Mesodermal cell (in vitro differentiated cells): ENCODE measurements around the gene RAB19. TPM values are rescaled to one million over a fixed set of nuclear protein-coding genes. Genes with fewer than 3 reads are reported as not detected.

ENCODE experiments used
- H3K27ac ChIP-seq: 2 replicates; pipeline ENCODE4 v1.7.0; 2013; ENCODE audit warnings: mild to moderate bottlenecking, low read depth, low read length, moderate library complexity; ENCODE audit not compliant: severe bottlenecking
- H3K36me3 ChIP-seq: 2 replicates; pipeline ENCODE4 v1.7.1; 2013; ENCODE audit warnings: mild to moderate bottlenecking, low read length, moderate library complexity; ENCODE audit not compliant: control insufficient read depth, insufficient read depth
- H3K4me1 ChIP-seq: one replicate; pipeline ENCODE4 v1.7.1; 2013; ENCODE audit warnings: mild to moderate bottlenecking, low read length; ENCODE audit not compliant: insufficient read depth, control insufficient read depth, poor library complexity, severe bottlenecking
- H3K4me3 ChIP-seq: 2 replicates; pipeline ENCODE4 v1.7.0; 2013; ENCODE audit warnings: low read length, control low read depth, mild to moderate bottlenecking; ENCODE audit not compliant: insufficient read depth, poor library complexity, severe bottlenecking; ENCODE audit errors: extremely low read depth
- H3K9me3 ChIP-seq: 2 replicates; pipeline ENCODE4 v1.7.1; 2013; ENCODE audit warnings: mild to moderate bottlenecking, low read length, moderate library complexity; ENCODE audit not compliant: control insufficient read depth
- WGBS, 2 experiments: methylation state at CpG; one replicate each; pipeline ENCODE4 v1.1.5; 2013; ENCODE audit warnings: missing lambda C conversion rate in 2 of 2; ENCODE audit not compliant: insufficient coverage in 2 of 2; 5-methylcytosine and 5-hydroxymethylcytosine counted together
- polyA plus RNA-seq, 2 experiments: library from polyadenylated mRNA; stranded (reverse); fragments of 50-300 nt; gene quantifications; one replicate each; pipeline ENCODE4 v1.2.3, GENCODE V29; 2013

RAB19 gene
- not detected for polyA plus RNA-seq (2013, experiment 1 of 2)
- not detected for polyA plus RNA-seq (2013, experiment 2 of 2)

- no peak within 1 kb of the TSS for H3K27ac ChIP-seq
- no peaks in the 10 kb centered on the region for H3K9me3 ChIP-seq
- H3K36me3 ChIP-seq, result no peaks in the 10 kb centered on the region
- WGBS, 2 experiments, result 51 to 56% methylated on average over 17 to 20 of the region's 22 CpGs
- peaks cover 8% of the 10 kb centered on the region for H3K4me1 ChIP-seq
- no peak within 1 kb of the TSS for H3K4me3 ChIP-seq
Observed at GRCh38 chr7:140403878-140404564, at the start of gene RAB19. RAB19 (plus strand) TSS chr7:140404058; CDS start chr7:140407647, 3,589 bp downstream.

GRCh38 chr7:140358024-140358411 is 45.8 kb upstream of the RAB19 start:
- Histone ChIP-seq H3K4me1 (no peaks in the 10 kb centered on the region), H3K27ac (no peak overlapping the region), H3K9me3 (no peaks in the 10 kb centered on the region), H3K36me3 (peaks cover 64% of the 10 kb centered on the region), H3K4me3 (no peak overlapping the region)
- WGBS, 2 experiments, result 96 to 100% methylated on average over 1 to 3 of the region's 3 CpGs

- H3K4me3 ChIP-seq, result no peak overlapping the region
- H3K27ac ChIP-seq, result no peak overlapping the region
- no peaks in the 10 kb centered on the region for H3K4me1 ChIP-seq
- no peaks in the 10 kb centered on the region for H3K9me3 ChIP-seq
- peaks cover 60% of the 10 kb centered on the region for H3K36me3 ChIP-seq
- 91 to 95% methylated on average over 6 of the region's 10 CpGs for WGBS, 2 experiments
Observed at GRCh38 chr7:140358412-140359051, 45.3 kb upstream of the RAB19 start.

GRCh38 chr7:140360697-140361229 is 43.1 kb upstream of the RAB19 start:
- no peak overlapping the region for H3K27ac ChIP-seq

GRCh38 chr7:140364819-140365218 is 39.0 kb upstream of the RAB19 start:
- Histone ChIP-seq H3K36me3 (peaks cover 51% of the 10 kb centered on the region), H3K4me3 (no peak overlapping the region), H3K4me1 (no peaks in the 10 kb centered on the region), H3K9me3 (no peaks in the 10 kb centered on the region), H3K27ac (no peak overlapping the region)
- 87 to 94% methylated on average over 2 to 3 of the region's 3 CpGs for WGBS, 2 experiments

More at GRCh38 chr7:140360697-140361229, 43.1 kb upstream of the RAB19 start:
- WGBS, 2 experiments, result 92 to 97% methylated on average over 3 of the region's 6 CpGs
- H3K9me3 ChIP-seq, result no peaks in the 10 kb centered on the region
- no peak overlapping the region for H3K4me3 ChIP-seq
- no peaks in the 10 kb centered on the region for H3K4me1 ChIP-seq
- H3K36me3 ChIP-seq, result peaks cover 59% of the 10 kb centered on the region

- no peak overlapping the region for H3K4me3 ChIP-seq
- no peak overlapping the region for H3K27ac ChIP-seq
- H3K4me1 ChIP-seq, result no peaks in the 10 kb centered on the region
- H3K9me3 ChIP-seq, result no peaks in the 10 kb centered on the region
- peaks cover 51% of the 10 kb centered on the region for H3K36me3 ChIP-seq
- WGBS, 2 experiments, result 71 to 75% methylated on average over 4 of the region's 9 CpGs
Observed at GRCh38 chr7:140367528-140367927, 36.3 kb upstream of the RAB19 start.

GRCh38 chr7:140369294-140369693 is 34.6 kb upstream of the RAB19 start:
- 100% methylated on average over 2 of the region's 4 CpGs; no CpG with 5 or more reads in 1 of the 2 experiments for WGBS, 2 experiments
- Histone ChIP-seq H3K36me3 (peaks cover 47% of the 10 kb centered on the region), H3K27ac (no peak overlapping the region), H3K9me3 (no peaks in the 10 kb centered on the region), H3K4me3 (no peak overlapping the region), H3K4me1 (no peaks in the 10 kb centered on the region)

- H3K27ac ChIP-seq, result no peak overlapping the region
- peaks cover 51% of the 10 kb centered on the region for H3K36me3 ChIP-seq
- no peaks in the 10 kb centered on the region for H3K4me1 ChIP-seq
- 96 to 100% methylated on average over 3 to 8 of the region's 9 CpGs for WGBS, 2 experiments
- no peak overlapping the region for H3K4me3 ChIP-seq
- H3K9me3 ChIP-seq, result no peaks in the 10 kb centered on the region
Observed at GRCh38 chr7:140375323-140375722, 28.5 kb upstream of the RAB19 start.

GRCh38 chr7:140375892-140376730 is 27.7 kb upstream of the RAB19 start:
- 94 to 97% methylated on average over 3 to 4 of the region's 8 CpGs for WGBS, 2 experiments
- Histone ChIP-seq H3K27ac (no peak overlapping the region), H3K36me3 (peaks cover 56% of the 10 kb centered on the region), H3K4me3 (no peak overlapping the region), H3K4me1 (no peaks in the 10 kb centered on the region), H3K9me3 (no peaks in the 10 kb centered on the region)

- WGBS, 2 experiments, result 86 to 100% methylated on average over 1 of the region's 6 CpGs
- H3K36me3 ChIP-seq, result peaks cover 45% of the 10 kb centered on the region
- H3K27ac ChIP-seq, result no peak overlapping the region
- no peak overlapping the region for H3K4me3 ChIP-seq
- no peaks in the 10 kb centered on the region for H3K4me1 ChIP-seq
- H3K9me3 ChIP-seq, result no peaks in the 10 kb centered on the region
Observed at GRCh38 chr7:140383954-140384713, 19.7 kb upstream of the RAB19 start.
